K562 (cell line): ENCODE results near the gene UPF2. TPM values are rescaled to one million over a fixed set of nuclear protein-coding genes. Genes with fewer than 3 reads are reported as not detected.

Experiments
- FOS ChIP-seq: IDR thresholded peaks from 3 replicates; pipeline ENCODE4 v1.6.1; 2011; ENCODE audit not compliant: insufficient read length; ENCODE audit errors: extremely low read depth
- KDM5B ChIP-seq: fragments of 200-600 bp; sonication (generic); IDR thresholded peaks from 2 replicates; pipeline ENCODE4 v1.6.1; 2012; ENCODE audit warnings: low read depth, mild to moderate bottlenecking, moderate library complexity, low read length, control low read depth, inconsistent platforms; ENCODE audit not compliant: insufficient replicate concordance
- MAFG ChIP-seq: fragments of 450-650 bp; conservative IDR thresholded peaks from 2 replicates; pipeline ENCODE4 v1.6.1; 2016; ENCODE audit warnings: missing genetic modification characterization, missing compliant biosample characterization
- NCOA2 ChIP-seq, 2 experiments: fragments of 450-650 bp; IDR thresholded peaks; 2 replicates each; pipeline ENCODE4 v1.6.1; 2018; ENCODE audit warnings: mild to moderate bottlenecking in 2 of 2, moderate library complexity in 1 of 2; ENCODE audit not compliant: partially characterized antibody in 2 of 2
- NCOA6 ChIP-seq: fragments of 450-650 bp; IDR thresholded peaks from 2 replicates; pipeline ENCODE4 v1.6.1; 2017; ENCODE audit warnings: mild to moderate bottlenecking
- TAL1 ChIP-seq: fragments of 450-650 bp; IDR thresholded peaks from 2 replicates; pipeline ENCODE4 v1.6.1; 2016; ENCODE audit warnings: mild to moderate bottlenecking
- THRAP3 ChIP-seq: fragments of 450-650 bp; IDR thresholded peaks from 2 replicates; pipeline ENCODE4 v1.6.1; 2016; ENCODE audit warnings: mild to moderate bottlenecking, inconsistent platforms, borderline replicate concordance
- ZNF282 ChIP-seq: sonication (generic); formaldehyde crosslinking; IDR thresholded peaks from 2 replicates; pipeline ENCODE4 v1.8.1; 2023; ENCODE audit warnings: missing genetic modification reagents
- ZNF766 ChIP-seq: fragments of 200-800 bp; sonication (Bioruptor generic); conservative IDR thresholded peaks from 2 replicates; pipeline ENCODE4 v1.6.1; 2016; ENCODE audit warnings: missing genetic modification characterization, missing compliant biosample characterization
- polyA plus RNA-seq, 8 experiments: library from polyadenylated mRNA; depleted of rRNA in 4 of 8; stranded (reverse) in 5 of 8; unstranded in 3 of 8; fragments of >200 nt; fragmentation: Nextera tagmentation in 2 of 8; fragmentation: Illumina TruSeq in 1 of 8; extraction: Ambion mirVana in 2 of 8; extraction: Trizol in 1 of 8; gene quantifications; 2 replicates each; pipeline versions ENCODE4 v1.2.1 to v1.2.3, GENCODE V29; 2011 to 2014; ENCODE audit warnings: inconsistent platforms in 1 of 8, missing spikeins in 1 of 8
- total RNA-seq, 7 experiments: library from RNA; depleted of rRNA in 6 of 7; stranded (reverse); fragments of >200 nt in 6 of 7; fragmentation: Illumina TruSeq in 2 of 7; extraction: Trizol in 2 of 7; gene quantifications; 2 replicates each; pipeline versions ENCODE4 v1.2.1 to v1.2.3, GENCODE V29; 2011 to 2021; ENCODE audit warnings: low replicate concordance in 1 of 7
- TF ChIP-seq, protein P1 (sequence below): sonication (generic); formaldehyde crosslinking; IDR thresholded peaks from 2 replicates; pipeline ENCODE4 v1.8.1; 2023; ENCODE audit warnings: mild to moderate bottlenecking, missing genetic modification reagents
- TF ChIP-seq, protein P2 (sequence below): sonication (generic); formaldehyde crosslinking; IDR thresholded peaks from 2 replicates; pipeline ENCODE4 v1.4.0; 2020; ENCODE audit warnings: mild to moderate bottlenecking, missing genetic modification reagents
- TF ChIP-seq, protein P3 (sequence below), 2 experiments: fragments of 450-650 bp; IDR thresholded peaks; 2 replicates each; pipeline ENCODE4 v1.6.1; 2016; ENCODE audit warnings: mild to moderate bottlenecking in 2 of 2, borderline replicate concordance in 1 of 2, low read depth in 1 of 2, moderate library complexity in 1 of 2
- TF ChIP-seq, protein P4 (sequence below): fragments of 250-450 bp; sonication (Bioruptor Pico); IDR thresholded peaks from 2 replicates; pipeline ENCODE4 v1.8.0; 2022; ENCODE audit warnings: inconsistent platforms

Gene UPF2
- total and polyA plus RNA-seq, 9 of the 15 experiments (the other 6 are each of a cell fraction or from before 2014, with no cell fraction given), result 13.9 to 37.7 (median 23.7) TPM

DNA sequence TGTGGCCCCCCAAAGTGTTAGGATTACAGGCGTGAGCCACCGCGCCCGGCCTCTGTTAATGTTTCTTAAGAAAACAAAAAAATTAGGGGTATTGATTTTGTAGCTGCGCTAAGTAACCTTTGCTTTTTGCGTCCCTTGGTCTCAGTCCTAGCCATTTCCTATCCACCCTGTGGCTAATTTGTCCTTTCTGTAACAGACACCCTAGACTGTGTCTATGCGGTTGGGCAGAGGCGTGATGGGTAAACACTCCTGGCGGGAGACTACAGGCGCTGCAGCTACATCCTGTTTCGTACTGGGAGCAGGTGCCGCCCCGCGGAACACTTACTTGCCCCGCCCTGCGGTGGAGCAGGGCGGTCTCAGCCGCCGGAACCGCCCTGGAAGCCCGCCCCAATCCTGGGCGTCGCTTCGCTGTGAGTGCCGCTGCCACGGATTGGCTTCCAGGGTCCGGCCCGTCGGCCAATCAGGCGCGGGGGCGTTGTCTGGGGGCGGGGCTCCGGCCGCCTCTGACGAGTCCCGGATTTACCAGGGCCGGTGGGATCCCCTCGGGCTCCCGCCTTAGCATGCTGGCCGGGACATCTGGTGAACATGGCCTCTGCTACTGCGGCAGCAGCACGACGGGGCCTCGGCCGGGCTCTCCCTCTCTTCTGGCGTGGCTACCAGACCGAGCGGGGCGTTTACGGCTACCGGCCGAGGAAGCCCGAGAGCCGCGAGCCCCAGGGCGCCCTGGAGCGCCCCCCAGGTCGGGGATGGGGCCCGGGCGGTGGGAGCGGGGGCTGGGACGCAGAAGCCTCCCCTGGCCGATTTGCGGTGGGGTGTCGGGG is 26.1 kb upstream of the UPF2 start, which contains the start of gene DHTKD1 (continued):
- TF ChIP-seq, protein P1, sequence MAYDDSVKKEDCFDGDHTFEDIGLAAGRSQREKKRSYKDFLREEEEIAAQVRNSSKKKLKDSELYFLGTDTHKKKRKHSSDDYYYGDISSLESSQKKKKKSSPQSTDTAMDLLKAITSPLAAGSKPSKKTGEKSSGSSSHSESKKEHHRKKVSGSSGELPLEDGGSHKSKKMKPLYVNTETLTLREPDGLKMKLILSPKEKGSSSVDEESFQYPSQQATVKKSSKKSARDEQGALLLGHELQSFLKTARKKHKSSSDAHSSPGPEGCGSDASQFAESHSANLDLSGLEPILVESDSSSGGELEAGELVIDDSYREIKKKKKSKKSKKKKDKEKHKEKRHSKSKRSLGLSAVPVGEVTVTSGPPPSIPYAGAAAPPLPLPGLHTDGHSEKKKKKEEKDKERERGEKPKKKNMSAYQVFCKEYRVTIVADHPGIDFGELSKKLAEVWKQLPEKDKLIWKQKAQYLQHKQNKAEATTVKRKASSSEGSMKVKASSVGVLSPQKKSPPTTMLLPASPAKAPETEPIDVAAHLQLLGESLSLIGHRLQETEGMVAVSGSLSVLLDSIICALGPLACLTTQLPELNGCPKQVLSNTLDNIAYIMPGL (CRISPR knock-in tag), result no peak
- TF ChIP-seq MAFG (tag) (no peak), TAL1 (no peak), THRAP3 (no peak), NCOA2 (IDR thresholded peaks at IDR 0.05; ENCODE audit: partially characterized antibody in 2 of 2) (no peak), ZNF766 (no peak), FOS (peak; percentile 83), KDM5B (peak; percentile 65), ZNF282 (CRISPR knock-in tag) (no peak), NCOA6 (no peak)
- TF ChIP-seq, protein P2, sequence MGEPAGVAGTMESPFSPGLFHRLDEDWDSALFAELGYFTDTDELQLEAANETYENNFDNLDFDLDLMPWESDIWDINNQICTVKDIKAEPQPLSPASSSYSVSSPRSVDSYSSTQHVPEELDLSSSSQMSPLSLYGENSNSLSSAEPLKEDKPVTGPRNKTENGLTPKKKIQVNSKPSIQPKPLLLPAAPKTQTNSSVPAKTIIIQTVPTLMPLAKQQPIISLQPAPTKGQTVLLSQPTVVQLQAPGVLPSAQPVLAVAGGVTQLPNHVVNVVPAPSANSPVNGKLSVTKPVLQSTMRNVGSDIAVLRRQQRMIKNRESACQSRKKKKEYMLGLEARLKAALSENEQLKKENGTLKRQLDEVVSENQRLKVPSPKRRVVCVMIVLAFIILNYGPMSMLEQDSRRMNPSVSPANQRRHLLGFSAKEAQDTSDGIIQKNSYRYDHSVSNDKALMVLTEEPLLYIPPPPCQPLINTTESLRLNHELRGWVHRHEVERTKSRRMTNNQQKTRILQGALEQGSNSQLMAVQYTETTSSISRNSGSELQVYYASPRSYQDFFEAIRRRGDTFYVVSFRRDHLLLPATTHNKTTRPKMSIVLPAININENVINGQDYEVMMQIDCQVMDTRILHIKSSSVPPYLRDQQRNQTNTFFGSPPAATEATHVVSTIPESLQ (CRISPR knock-in tag), result no peak
- TF ChIP-seq, protein P3, sequence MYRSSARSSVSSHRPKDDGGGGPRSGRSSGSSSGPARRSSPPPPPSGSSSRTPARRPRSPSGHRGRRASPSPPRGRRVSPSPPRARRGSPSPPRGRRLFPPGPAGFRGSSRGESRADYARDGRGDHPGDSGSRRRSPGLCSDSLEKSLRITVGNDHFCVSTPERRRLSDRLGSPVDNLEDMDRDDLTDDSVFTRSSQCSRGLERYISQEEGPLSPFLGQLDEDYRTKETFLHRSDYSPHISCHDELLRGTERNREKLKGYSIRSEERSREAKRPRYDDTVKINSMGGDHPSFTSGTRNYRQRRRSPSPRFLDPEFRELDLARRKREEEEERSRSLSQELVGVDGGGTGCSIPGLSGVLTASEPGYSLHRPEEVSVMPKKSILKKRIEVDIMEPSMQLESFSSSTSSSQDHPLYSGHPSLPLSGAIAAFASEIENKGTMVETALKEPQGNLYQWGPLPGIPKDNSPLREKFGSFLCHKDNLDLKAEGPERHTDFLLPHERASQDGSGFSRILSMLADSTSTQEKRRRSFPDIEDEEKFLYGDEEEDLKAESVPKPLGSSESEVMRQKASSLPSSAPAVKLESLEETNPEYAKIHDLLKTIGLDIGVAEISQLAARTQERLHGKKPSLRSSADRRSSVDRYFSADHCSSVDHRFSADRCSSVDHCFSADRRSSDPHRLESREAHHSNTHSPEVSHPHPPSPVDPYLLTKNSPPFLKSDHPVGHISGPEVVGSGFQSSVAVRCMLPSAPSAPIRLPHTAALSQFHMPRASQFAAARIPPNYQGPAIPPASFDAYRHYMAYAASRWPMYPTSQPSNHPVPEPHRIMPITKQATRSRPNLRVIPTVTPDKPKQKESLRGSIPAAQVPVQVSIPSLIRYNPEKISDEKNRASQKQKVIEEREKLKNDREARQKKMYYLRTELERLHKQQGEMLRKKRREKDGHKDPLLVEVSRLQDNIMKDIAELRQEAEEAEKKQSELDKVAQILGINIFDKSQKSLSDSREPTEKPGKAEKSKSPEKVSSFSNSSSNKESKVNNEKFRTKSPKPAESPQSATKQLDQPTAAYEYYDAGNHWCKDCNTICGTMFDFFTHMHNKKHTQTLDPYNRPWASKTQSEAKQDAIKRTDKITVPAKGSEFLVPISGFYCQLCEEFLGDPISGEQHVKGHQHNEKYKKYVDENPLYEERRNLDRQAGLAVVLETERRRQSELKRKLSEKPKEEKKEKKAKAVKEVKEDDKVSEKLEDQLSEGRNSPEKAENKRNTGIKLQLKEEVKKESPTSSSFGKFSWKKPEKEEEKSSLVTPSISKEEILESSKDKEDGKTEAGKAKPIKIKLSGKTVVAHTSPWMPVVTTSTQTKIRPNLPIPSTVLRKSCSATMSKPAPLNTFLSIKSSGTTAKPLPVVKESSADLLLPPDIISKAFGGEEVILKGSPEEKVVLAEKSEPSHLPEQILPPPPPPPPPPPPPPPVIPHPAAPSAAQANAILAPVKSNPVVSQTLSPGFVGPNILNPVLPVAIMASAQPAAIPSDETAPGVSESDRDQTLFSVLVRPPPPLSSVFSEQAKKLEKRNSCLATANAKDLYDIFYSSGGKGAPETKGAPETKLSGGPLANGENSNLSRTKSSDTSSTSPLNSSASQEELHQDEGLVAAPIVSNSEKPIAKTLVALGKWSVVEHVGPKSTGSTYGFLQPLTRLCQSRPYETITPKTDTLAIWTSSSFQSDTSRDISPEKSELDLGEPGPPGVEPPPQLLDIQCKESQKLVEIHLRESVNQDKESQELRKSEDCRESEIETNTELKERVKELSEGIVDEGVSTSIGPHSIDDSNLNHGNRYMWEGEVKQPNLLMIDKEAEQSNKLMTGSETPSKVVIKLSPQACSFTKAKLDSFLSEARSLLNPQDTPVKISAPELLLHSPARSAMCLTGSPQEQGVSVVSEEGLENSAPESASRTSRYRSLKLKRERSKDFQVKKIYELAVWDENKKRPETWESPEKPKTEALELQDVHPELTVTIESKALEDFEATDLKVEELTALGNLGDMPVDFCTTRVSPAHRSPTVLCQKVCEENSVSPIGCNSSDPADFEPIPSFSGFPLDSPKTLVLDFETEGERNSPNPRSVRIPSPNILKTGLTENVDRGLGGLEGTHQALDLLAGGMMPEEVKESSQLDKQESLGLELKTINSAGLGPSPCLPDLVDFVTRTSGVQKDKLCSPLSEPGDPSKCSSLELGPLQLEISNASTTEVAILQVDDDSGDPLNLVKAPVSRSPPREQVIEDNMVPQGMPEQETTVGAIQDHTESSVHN (IDR thresholded peaks at IDR 0.05; ENCODE audit: borderline replicate concordance in 1 of 2, low read depth in 1 of 2), result no peak
- TF ChIP-seq, protein P4, sequence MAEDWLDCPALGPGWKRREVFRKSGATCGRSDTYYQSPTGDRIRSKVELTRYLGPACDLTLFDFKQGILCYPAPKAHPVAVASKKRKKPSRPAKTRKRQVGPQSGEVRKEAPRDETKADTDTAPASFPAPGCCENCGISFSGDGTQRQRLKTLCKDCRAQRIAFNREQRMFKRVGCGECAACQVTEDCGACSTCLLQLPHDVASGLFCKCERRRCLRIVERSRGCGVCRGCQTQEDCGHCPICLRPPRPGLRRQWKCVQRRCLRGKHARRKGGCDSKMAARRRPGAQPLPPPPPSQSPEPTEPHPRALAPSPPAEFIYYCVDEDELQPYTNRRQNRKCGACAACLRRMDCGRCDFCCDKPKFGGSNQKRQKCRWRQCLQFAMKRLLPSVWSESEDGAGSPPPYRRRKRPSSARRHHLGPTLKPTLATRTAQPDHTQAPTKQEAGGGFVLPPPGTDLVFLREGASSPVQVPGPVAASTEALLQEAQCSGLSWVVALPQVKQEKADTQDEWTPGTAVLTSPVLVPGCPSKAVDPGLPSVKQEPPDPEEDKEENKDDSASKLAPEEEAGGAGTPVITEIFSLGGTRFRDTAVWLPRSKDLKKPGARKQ (CRISPR knock-in tag), result no peak
